Keratinocyte (primary cell): ENCODE data around the gene GNG2. TPM values are rescaled to one million over a fixed set of nuclear protein-coding genes. Genes with fewer than 3 reads are reported as not detected.

Experiments used
- DNase-seq: peaks from one replicate; pipeline ENCODE4 v3.0.0-alpha.2; 2011; ENCODE audit warnings: low read depth, missing footprints, low spot score
- FAIRE-seq: peaks from 2 replicates; lab custom pipeline; 2011; peaks lifted over from hg19 to GRCh38; lab: Jason Lieb, UNC
- H2AFZ ChIP-seq: 2 replicates; pipeline ENCODE4 v1.6.0; 2012; ENCODE audit warnings: low read length, control low read depth, inconsistent platforms; ENCODE audit not compliant: control insufficient read depth
- H3K27ac ChIP-seq: 2 replicates; pipeline ENCODE4 v1.5.1; 2011; ENCODE audit warnings: low read length; ENCODE audit not compliant: control insufficient read depth, insufficient read depth
- H3K27me3 ChIP-seq: 3 replicates; pipeline ENCODE4 v1.6.0; 2011; ENCODE audit warnings: low read length; ENCODE audit not compliant: control insufficient read depth, insufficient read depth; ENCODE audit errors: extremely low read depth
- H3K36me3 ChIP-seq, 2 experiments: 2 replicates in 1 of 2; 3 replicates in 1 of 2; pipeline ENCODE4 v1.5.1; 2011; ENCODE audit warnings: low read length in 2 of 2, mild to moderate bottlenecking in 1 of 2; ENCODE audit not compliant: control insufficient read depth in 2 of 2, insufficient read depth in 2 of 2; ENCODE audit errors: extremely low read depth in 1 of 2
- H3K4me1 ChIP-seq: 3 replicates; pipeline ENCODE4 v1.5.1; 2011; ENCODE audit warnings: low read length; ENCODE audit not compliant: control insufficient read depth, insufficient read depth; ENCODE audit errors: extremely low read depth
- H3K4me2 ChIP-seq: 3 replicates; pipeline ENCODE4 v1.6.0; 2011; ENCODE audit warnings: low read depth, low read length; ENCODE audit not compliant: control insufficient read depth, insufficient read depth; ENCODE audit errors: extremely low read depth
- H3K4me3 ChIP-seq, 3 experiments: fragments of 200-600 bp in 1 of 3; sonication (generic) in 1 of 3; 2 replicates in 2 of 3; 3 replicates in 1 of 3; pipeline ENCODE4 v1.5.1; 2011 to 2016; ENCODE audit warnings: low read length in 3 of 3, mild to moderate bottlenecking in 3 of 3, control low read depth in 2 of 3, inconsistent platforms in 1 of 3, low read depth in 1 of 3, mixed read lengths in 1 of 3, mixed run types in 1 of 3, moderate library complexity in 1 of 3; ENCODE audit not compliant: control insufficient read depth in 2 of 3, insufficient read depth in 2 of 3; ENCODE audit errors: extremely low read depth in 1 of 3
- H3K79me2 ChIP-seq: 2 replicates; pipeline ENCODE4 v1.6.0; 2012; ENCODE audit warnings: low read length; ENCODE audit not compliant: control insufficient read depth, insufficient read depth
- H3K9ac ChIP-seq: 3 replicates; pipeline ENCODE4 v1.6.0; 2011; ENCODE audit warnings: low read length; ENCODE audit not compliant: control insufficient read depth, insufficient read depth; ENCODE audit errors: extremely low read depth
- H3K9me1 ChIP-seq: 3 replicates; pipeline ENCODE4 v1.6.0; 2011; ENCODE audit warnings: low read length; ENCODE audit not compliant: control insufficient read depth, insufficient read depth; ENCODE audit errors: extremely low read depth
- H3K9me3 ChIP-seq: 2 replicates; pipeline ENCODE4 v1.5.1; 2012; ENCODE audit warnings: low read depth, low read length; ENCODE audit not compliant: control insufficient read depth
- H4K20me1 ChIP-seq: 3 replicates; pipeline ENCODE4 v1.6.0; 2011; ENCODE audit warnings: low read length; ENCODE audit not compliant: control insufficient read depth, insufficient read depth; ENCODE audit errors: extremely low read depth
- CTCF ChIP-seq, 3 experiments: IDR thresholded peaks in 1 of 3; conservative IDR thresholded peaks in 1 of 3; optimal IDR thresholded peaks in 1 of 3; 2 replicates in 2 of 3; 3 replicates in 1 of 3; pipeline versions ENCODE3 to v1.5.1; 2011; ENCODE audit warnings: low read length in 3 of 3, mild to moderate bottlenecking in 3 of 3, moderate library complexity in 2 of 3, control low read depth in 1 of 3, inconsistent platforms in 1 of 3; ENCODE audit not compliant: insufficient read depth in 2 of 3; ENCODE audit errors: extremely low read depth in 1 of 3
- EZH2 ChIP-seq: IDR thresholded peaks from one replicate; pipeline ENCODE4 v1.6.1; 2012; ENCODE audit warnings: inconsistent platforms, mild to moderate bottlenecking, low read length, moderate library complexity
- dilution Hi-C: fragments of 300-500 bp; cut with MboI; formaldehyde crosslinking; loops from one replicate; pipeline ENCODE4 v1.7.0; 2020; ENCODE audit warnings: low sequenced_read_pairs; ENCODE audit not compliant: extremely low pct_ligation_motif_present
- polyA plus RNA-seq, 5 experiments: library from polyadenylated mRNA; depleted of rRNA in 3 of 5; stranded (reverse) in 3 of 5; stranded (forward) in 1 of 5; unstranded in 1 of 5; fragments of >200 nt; gene quantifications; 1 replicate in 1 of 5; 2 replicates in 3 of 5; 3 replicates in 1 of 5; pipeline versions ENCODE4 v1.2.1 to v1.2.3, GENCODE V29; 2011 to 2012; ENCODE audit warnings: missing spikeins in 2 of 5, low read depth in 1 of 5, low replicate concordance in 1 of 5

The GNG2 gene
- polyA plus RNA-seq, 1 donor (not counting 4 experiments of a cell fraction or from before 2014, with no cell fraction given), result 0.28 TPM

DNA sequence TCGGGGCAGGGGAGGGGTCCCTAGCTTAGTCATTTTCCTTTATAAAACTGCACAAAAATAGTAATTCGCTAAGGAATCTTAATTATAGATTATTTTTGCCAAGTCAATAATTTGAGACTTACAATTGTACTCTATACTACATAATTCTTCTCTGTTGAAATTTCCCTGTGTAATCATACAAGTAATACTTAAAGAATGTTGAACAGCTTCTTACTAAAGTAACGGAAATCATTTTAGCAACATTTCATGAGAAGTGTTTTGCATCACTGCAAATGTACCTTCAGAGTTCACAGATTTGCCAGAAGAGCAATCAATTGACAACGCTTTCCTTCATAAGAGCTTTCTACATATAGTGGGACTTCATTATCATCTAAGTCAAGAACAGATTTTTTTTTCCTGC lies 7.9 kb upstream of the GNG2 start:
- TF ChIP-seq CTCF (optimal IDR thresholded peaks at IDR 0.05 in 1 of 3, IDR thresholded peaks at IDR 0.05 in 1 of 3, conservative IDR thresholded peaks at IDR 0.05 in 1 of 3; ENCODE audit: extremely low read depth in 1 of 3, insufficient read depth in 2 of 3, low read length in 3 of 3), result no peak
- no peak for TF ChIP-seq EZH2
- Histone ChIP-seq H4K20me1 (no peaks in the 10 kb centered on the region), H3K9me3 (no peaks in the 10 kb centered on the region), H3K4me3 (no peak overlapping the region), H2AFZ (no peak overlapping the region), H3K27me3 (peaks cover 16% of the 10 kb centered on the region), H3K9ac (no peak overlapping the region), H3K4me2 (no peak overlapping the region), H3K79me2 (no peaks in the 10 kb centered on the region), H3K36me3 (no peaks in the 10 kb centered on the region), H3K4me1 (no peaks in the 10 kb centered on the region), H3K27ac (no peak overlapping the region), H3K9me1 (no peaks in the 10 kb centered on the region)
- dilution Hi-C loops, result no loop called here
- no peak for DNase-seq
- FAIRE-seq, result no peak

DNA sequence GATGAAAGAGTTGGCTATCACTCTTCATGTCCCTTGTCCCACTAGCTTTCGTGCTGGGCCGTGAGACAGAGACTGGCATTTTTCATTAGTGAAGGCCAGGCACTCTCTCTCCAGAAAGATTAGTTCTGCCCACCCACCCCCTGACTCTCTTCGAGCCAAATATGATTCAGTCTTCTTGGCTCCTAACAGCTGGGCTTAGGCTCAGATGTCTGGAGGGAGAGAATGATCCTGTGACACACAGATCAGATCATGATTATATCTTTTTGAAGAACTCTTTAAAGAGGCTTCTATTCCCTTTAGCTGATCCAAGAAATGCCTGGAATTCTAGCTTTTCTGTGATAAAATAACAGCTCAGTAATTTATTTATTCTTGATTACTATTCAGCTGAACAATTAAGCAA lies 5.2 kb upstream of the GNG2 start:
- TF ChIP-seq CTCF (optimal IDR thresholded peaks at IDR 0.05 in 1 of 3, IDR thresholded peaks at IDR 0.05 in 1 of 3, conservative IDR thresholded peaks at IDR 0.05 in 1 of 3; ENCODE audit: extremely low read depth in 1 of 3, insufficient read depth in 2 of 3, low read length in 3 of 3) (no peak), EZH2 (no peak)
- Histone ChIP-seq H3K79me2 (no peaks in the 10 kb centered on the region), H3K27me3 (peaks cover 16% of the 10 kb centered on the region), H4K20me1 (no peaks in the 10 kb centered on the region), H3K4me3 (no peak overlapping the region), H3K4me1 (no peaks in the 10 kb centered on the region), H2AFZ (no peak overlapping the region), H3K4me2 (no peak overlapping the region), H3K36me3 (no peaks in the 10 kb centered on the region), H3K27ac (no peak overlapping the region), H3K9ac (no peak overlapping the region), H3K9me3 (no peaks in the 10 kb centered on the region), H3K9me1 (no peaks in the 10 kb centered on the region)
- DNase-seq (no peak), FAIRE-seq (no peak)
- dilution Hi-C loops, result no loop called here
